Erythroblast (primary cell): Measurements from ENCODE around the gene ACTL6A.

Experiments used
- DNase-seq, 2 experiments: peaks; one replicate each; lab custom pipeline; 2025; lab: John Stamatoyannopoulos, UW
- GATA1 ChIP-seq: IDR thresholded peaks from 2 replicates; pipeline ENCODE4 v1.6.1; 2011; ENCODE audit warnings: low read depth, mild to moderate bottlenecking, control low read depth, low read length, moderate library complexity
- POLR2A ChIP-seq: IDR thresholded peaks from 2 replicates; pipeline ENCODE4 v1.6.1; 2011; ENCODE audit warnings: mild to moderate bottlenecking, low read length

ACTL6A gene

GRCh38 chr3:179551349-179552105 lies 11.2 kb upstream of the ACTL6A start:
- TF ChIP-seq GATA1 (no peak), POLR2A (no peak)
- no peak for DNase-seq

DNA sequence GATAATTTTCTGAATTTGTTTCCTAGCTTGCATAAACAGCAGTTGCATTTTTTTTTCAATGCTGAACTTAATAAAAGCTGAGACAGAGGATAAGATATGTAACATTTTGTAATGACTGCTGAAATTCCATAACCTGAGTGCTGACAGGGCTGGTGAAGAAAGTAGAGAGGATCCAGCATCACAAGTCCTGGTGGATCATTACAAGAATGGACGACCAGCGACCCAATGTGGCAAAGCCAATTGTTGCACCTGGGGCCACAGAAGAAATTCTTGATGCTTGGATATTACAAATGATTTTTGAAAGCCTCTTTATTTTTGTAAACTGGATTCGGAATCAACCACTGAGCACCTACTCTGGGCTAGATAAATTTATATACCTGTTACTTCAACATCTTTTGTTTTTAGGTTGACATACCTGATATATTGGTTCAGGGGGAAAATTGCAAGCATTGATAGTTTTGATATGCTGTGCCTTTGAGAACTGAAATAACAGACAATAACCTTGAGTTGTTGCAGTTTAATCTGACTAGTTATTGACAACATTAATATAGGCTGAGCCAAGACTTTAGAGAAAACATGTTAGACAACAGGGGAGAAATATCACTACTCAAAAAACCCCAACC lies 3.9 kb upstream of the ACTL6A start:
- TF ChIP-seq POLR2A (no peak), GATA1 (no peak)
- DNase-seq = peak; percentile 68 to 77

DNA sequence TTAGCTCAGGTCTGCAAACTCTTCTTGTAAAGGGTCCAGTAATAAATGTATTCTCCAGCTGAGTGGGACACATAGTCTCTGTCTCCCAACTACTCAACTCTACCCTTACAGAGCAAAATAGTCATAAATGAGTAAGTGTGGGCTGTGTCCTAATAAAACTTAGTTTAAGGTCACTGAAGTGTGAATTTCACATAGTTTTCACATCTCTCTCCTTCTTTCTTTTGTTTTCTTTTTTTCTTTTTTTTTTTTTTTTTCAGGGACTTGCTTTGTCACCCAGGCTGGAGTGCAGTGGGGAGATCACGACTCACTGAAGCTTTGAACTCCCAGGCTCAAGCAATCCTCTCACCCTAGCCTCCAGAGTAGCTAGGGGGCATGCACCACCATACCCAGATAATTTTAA lies 1.9 kb upstream of the ACTL6A start:
- TF ChIP-seq POLR2A = no peak
- no peak for TF ChIP-seq GATA1
- no peak for DNase-seq

- DNase-seq = peak; percentile 86 to 89
- TF ChIP-seq POLR2A = no peak
- TF ChIP-seq GATA1 = no peak
Observed at GRCh38 chr3:179563271-179563783, 601 bp downstream of the ACTL6A start.

DNA sequence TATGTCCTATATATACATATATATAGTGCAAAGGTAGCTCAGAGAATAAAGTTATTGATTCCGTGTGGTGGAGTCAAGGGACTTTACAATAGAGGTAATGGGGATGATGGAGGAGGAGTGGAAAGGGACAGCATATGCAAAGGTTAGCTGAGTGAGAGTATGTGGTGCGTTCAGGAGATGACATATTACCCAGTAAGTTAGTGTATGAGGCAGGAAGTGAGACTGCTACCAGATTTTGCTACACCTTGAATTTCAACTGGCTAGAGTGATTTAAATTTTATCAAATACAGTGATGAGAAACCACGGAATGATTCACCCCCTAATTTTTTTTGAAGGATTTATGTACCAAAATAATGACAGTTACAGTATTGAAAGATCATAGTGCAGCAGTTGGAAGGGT lies 2.8 kb downstream of the ACTL6A start:
- no peak for DNase-seq
- TF ChIP-seq POLR2A (no peak), GATA1 (no peak)

DNA sequence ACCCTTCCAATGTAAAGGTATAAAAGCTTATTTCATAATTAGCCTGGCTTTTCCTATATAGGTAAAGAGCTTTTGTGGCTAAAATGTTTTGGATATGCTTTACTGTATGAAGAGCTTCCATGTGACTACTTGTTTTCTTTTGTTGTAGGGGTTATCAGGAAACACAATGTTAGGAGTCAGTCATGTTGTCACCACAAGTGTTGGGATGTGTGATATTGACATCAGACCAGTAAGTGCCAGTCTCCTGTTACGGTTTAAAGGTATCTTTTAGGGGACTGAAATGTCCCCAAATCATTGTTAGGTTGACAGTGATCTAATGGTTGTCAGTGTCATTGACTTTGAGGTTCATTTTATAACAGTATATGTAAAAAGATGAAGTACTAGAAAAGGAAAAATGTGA lies 18.3 kb downstream of the ACTL6A start:
- DNase-seq = peak in 1 of 2 experiments; percentile 26
- no peak for TF ChIP-seq GATA1
- no peak for TF ChIP-seq POLR2A

- no peak for DNase-seq
- TF ChIP-seq POLR2A (no peak), GATA1 (no peak)
Observed at GRCh38 chr3:179589143-179589542, 26.4 kb downstream of the ACTL6A start.

GRCh38 chr3:179590669-179591068 lies 27.9 kb downstream of the ACTL6A start:
- TF ChIP-seq GATA1 (no peak), POLR2A (no peak)
- no peak for DNase-seq

DNA sequence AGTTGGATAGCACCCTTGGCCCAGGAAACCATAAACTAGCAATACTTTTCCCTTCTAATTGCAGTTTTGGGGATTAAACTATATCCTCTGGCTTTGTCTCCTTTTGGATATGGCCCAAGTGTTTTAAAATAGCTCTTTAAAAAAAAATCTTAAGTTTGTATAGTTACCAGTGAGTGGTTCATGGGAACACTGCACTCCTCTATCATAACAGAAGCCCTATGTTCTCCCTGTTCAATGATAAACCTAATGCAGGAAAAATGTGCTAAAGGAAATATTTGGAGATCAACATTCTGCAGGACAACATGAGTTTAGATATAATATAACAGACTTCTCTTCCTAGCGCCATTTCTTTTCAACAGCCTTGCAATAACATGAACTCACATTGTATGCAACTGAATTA lies 28.6 kb downstream of the ACTL6A start:
- TF ChIP-seq GATA1 = no peak
- TF ChIP-seq POLR2A = no peak
- DNase-seq = no peak

DNA sequence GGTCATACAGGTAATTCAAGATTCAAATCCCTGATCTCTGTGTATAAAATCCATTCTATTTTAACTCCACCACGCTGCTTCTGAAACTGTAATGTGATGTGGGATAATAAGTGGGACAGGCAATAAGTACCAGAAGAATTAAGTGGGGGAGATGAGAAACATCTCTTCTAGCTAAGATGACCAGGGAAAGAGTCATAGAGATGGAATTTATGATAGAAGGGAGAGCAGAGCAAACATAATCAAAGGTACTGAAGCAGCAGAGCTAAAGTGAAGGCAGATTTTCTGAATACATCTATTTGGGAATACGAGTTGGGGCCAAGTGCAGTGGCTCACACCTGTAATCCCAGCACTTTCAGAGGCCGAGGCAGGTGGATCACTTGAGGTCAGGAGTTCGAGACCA lies 36.8 kb downstream of the ACTL6A start:
- TF ChIP-seq POLR2A (no peak), GATA1 (no peak)
- no peak for DNase-seq

DNA sequence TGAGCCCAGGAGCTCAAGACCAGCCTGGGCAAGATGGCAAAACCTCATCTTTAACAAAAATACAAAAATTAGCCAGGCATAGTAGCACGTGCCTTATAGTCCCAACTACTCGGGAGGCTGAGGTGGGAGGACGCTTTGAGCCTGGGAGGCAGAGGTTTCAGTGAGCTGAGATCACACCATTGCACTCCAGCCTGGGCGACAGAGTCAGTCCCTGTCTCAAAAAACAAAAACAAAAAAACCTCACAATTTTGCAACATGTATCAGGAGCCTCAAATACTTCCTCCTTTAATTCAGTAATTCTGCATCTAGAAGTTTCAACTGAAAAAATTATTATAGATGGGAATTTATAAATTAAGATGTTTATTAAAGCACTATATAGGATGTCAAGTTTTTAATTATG lies 40.6 kb downstream of the ACTL6A start:
- DNase-seq = peak in 1 of 2 experiments; percentile 13
- no peak for TF ChIP-seq GATA1
- TF ChIP-seq POLR2A = no peak

DNA sequence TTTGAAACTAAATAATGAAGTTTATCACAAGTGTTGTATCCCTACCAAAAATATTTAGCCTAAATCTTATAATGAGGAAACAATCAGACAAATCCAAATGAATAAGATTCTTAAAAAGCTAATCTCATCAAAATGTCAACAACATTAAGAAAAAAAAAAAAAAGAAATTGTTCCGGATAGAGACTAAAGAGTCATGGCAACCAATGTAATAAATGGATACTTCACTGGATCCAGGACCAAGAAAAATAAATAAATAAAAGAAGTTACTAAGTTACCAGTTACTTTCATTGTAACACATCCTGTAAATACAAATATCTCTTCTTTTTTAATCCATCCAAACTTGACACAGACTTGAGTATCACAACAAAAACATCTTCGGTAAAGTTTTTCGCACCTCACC lies 41.1 kb downstream of the ACTL6A start:
- TF ChIP-seq GATA1 (no peak), POLR2A (no peak)
- no peak for DNase-seq

DNA sequence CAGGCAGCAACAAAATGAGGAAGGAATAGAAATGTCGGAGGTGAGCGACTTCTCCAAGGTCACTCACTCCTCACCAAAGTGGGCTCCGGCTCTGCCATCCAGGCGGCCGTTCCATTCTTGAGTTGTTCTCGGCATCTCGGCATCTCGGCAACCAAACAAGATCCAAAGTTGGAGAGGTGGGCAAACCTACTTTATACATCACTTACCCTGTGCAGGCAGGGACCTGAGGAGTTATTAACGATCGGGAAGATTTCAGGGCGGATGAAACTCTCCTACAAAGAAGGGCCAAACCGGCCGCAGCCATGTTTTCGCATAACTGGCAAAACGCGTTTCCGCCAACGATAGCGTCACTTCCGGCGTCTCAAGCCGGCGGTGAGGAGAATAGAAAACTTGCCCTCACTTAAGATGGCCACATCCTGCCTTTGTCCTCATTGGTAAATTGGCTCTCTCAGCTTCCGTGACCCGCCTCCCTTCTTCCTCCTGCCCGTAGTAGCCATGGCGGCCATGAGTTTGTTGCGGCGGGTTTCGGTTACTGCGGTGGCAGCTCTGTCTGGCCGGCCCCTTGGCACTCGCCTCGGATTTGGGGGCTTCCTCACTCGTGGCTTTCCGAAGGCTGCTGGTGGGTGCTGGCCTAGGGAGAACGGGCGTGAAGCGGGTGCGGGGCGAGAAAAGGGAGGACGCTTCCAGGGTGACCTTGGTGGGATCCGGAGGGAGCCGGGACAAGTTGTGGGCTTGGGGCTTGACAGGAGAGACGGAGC lies 41.8 kb downstream of the ACTL6A start, which contains the start of the genes MRPL47 and NDUFB5:
TSS of gene MRPL47 (minus strand) at position 318 of the 758 bp plus-strand sequence. CDS start at position 304, 14 bp downstream.
TSS of gene NDUFB5 (plus strand) at position 474 of the 758 bp plus-strand sequence. CDS start at position 496, 22 bp downstream.
- peak; percentile 98 for TF ChIP-seq POLR2A
- TF ChIP-seq GATA1 = no peak
- DNase-seq = peak; percentile 98
